Skeletal muscle satellite cell (primary cell): ENCODE measurements around the gene ULBP1.
A peak's percentile ranks its signal among the peaks of the same experiment; 100 is the strongest.
"Not testable (repeated sequence)": the region's sequence is repeated elsewhere in the genome, so short reads cannot be mapped to it uniquely, and the experiment has no call there.

Experiments used
- H3K27me3 ChIP-seq: 2 replicates; pipeline ENCODE4 v1.7.0; 2013; ENCODE audit warnings: low read length; ENCODE audit not compliant: control insufficient read depth, insufficient read depth
- H3K36me3 ChIP-seq: 2 replicates; pipeline ENCODE4 v1.7.0; 2013; ENCODE audit warnings: mild to moderate bottlenecking, control low read depth, low read length; ENCODE audit not compliant: insufficient read depth
- H3K4me1 ChIP-seq: 2 replicates; pipeline ENCODE4 v1.7.0; 2013; ENCODE audit warnings: low read length; ENCODE audit not compliant: control insufficient read depth, insufficient read depth
- H3K4me2 ChIP-seq: 2 replicates; pipeline ENCODE4 v1.7.0; 2013; ENCODE audit warnings: mild to moderate bottlenecking, low read length
- H3K4me3 ChIP-seq: 2 replicates; pipeline ENCODE4 v1.7.0; 2013; ENCODE audit warnings: low read length
- H3K9ac ChIP-seq: 2 replicates; pipeline ENCODE4 v1.7.0; 2013; ENCODE audit warnings: mild to moderate bottlenecking, low read depth, low read length, moderate library complexity
- H3K9me3 ChIP-seq: replicated peaks from 2 replicates; pipeline ENCODE4 v1.7.0; 2013; ENCODE audit warnings: mild to moderate bottlenecking, control low read depth, low read length

ULBP1 gene

DNA sequence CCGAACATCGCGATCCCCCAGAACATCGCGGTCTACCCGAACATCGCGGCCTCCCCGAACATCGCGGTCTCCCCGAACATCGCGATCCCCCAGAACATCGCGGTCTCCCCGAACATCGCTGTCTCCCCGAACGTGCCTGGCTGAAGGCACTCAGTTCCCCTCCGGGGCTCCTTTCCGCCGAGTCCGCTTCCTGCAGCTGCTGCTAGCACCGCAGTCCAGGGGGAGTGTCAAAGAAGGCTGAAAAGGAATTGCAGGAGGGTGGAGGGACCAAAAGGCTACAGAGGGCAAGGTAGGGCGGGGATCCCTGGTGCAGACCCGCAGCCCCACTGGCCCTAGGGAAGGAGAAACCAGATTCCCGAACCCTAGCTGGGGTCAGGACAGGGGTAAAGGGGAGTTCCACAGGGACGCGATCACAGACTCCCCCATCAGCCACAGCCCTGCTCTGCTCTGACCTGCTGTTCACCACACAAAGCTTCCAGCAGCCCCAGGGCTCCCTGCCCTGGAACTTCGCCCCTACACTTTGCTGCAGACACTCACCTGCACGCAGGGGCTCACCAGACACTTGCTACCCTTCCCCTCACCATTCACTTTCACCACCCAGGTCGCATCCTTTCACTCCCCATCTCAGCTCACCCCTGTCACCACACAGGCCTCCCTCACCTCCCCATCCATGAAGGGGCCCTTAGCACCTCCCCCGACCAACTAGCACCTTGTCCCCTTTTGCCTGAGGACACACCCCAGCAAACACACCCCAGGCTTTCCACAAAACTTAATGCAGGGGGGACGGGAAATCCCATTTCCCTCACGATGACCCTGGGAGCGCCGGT, 1.7 kb downstream of the ULBP1 start:
- peak overlapping the region; percentile 87 for H3K9ac ChIP-seq
- peak overlapping the region; percentile 99 for H3K4me2 ChIP-seq
- H3K4me1 ChIP-seq: peaks cover 25% of the 10 kb centered on the region
- H3K27me3 ChIP-seq: peaks cover 26% of the 10 kb centered on the region
- H3K4me3 ChIP-seq: peak overlapping the region; percentile 85
- no peaks in the 10 kb centered on the region for H3K9me3 ChIP-seq
- H3K36me3 ChIP-seq: no peaks in the 10 kb centered on the region

DNA sequence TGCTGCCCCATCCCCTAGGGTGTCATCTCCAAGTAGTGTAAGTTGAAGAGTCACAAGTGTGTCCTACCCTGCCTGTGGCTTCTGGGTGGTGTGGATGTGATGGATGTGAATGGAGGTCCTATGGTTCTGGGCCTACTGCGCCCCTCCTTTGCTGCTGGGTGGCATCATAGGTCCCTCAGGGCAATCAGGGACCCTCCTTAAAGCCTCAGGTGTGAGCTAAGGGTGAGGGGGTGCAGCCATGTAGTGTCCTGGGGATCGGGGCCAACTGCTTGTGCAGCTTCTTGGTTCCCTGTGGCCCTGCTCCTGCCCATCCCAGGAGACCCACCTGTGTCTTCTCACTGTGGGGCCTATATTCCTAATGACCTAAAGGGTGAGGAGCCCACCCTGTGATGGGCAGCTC, 2.6 kb downstream of the ULBP1 start:
- H3K27me3 ChIP-seq: peaks cover 22% of the 10 kb centered on the region

DNA sequence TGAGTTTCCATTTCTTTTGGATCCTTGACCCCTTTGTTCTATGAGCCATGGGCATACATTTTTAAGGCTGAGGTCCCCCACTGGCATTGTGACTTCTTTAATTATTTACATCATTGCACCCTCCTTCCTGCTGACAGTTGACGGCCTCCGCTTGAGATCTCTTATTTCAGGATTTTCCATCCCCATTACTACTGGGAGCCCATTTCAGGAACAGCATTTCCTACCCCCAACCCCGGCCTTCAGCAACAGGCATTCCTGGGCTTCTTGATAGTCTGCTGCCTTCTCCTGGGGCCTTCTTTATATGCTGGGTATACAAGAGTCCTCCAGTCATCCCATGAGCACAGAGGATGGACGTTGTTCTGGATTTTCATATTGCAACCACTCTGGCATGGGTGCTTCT, 3.8 kb downstream of the ULBP1 start:
- no peaks in the 10 kb centered on the region for H3K36me3 ChIP-seq
- no peaks in the 10 kb centered on the region for H3K9me3 ChIP-seq
- H3K4me3 ChIP-seq: no peak overlapping the region
- peaks cover 25% of the 10 kb centered on the region for H3K4me1 ChIP-seq
- peaks cover 22% of the 10 kb centered on the region for H3K27me3 ChIP-seq
- H3K4me2 ChIP-seq: no peak overlapping the region
- no peak overlapping the region for H3K9ac ChIP-seq

More for the DNA sequence above, 2.6 kb downstream of the ULBP1 start:
- peaks cover 25% of the 10 kb centered on the region for H3K4me1 ChIP-seq
- H3K9me3 ChIP-seq, H3K4me2 ChIP-seq, H3K4me3 ChIP-seq, H3K36me3 ChIP-seq, H3K9ac ChIP-seq: not testable (repeated sequence)

DNA sequence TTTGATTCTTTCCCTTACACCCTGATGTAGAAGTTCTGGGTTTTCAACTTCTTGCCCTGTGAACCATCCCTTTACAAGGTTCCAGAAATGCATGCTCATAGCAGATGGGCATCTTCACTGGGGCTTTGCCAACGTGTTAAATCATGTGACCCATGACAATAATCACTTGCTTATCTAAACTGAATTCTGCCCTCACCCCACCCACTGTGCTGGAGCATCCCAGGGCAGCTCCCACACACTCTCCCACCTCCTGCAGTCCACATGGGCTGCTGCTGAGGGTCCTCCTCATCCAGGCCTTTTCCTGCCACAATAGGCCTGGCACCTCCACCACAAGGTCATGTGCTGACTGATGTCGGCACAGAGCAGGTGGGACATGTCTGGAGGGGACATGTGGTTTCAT, 4.3 kb downstream of the ULBP1 start:
- Histone ChIP-seq H3K27me3 (peaks cover 22% of the 10 kb centered on the region), H3K4me1 (peaks cover 21% of the 10 kb centered on the region)
- not testable (repeated sequence) for H3K4me3 ChIP-seq, H3K9ac ChIP-seq, H3K36me3 ChIP-seq, H3K9me3 ChIP-seq, H3K4me2 ChIP-seq

GRCh38 chr6:149968909-149969308, 5.2 kb downstream of the ULBP1 start:
- peaks cover 23% of the 10 kb centered on the region for H3K27me3 ChIP-seq
- H3K4me3 ChIP-seq, H3K4me2 ChIP-seq, H3K9me3 ChIP-seq, H3K36me3 ChIP-seq, H3K9ac ChIP-seq: not testable (repeated sequence)
- H3K4me1 ChIP-seq: peaks cover 12% of the 10 kb centered on the region

DNA sequence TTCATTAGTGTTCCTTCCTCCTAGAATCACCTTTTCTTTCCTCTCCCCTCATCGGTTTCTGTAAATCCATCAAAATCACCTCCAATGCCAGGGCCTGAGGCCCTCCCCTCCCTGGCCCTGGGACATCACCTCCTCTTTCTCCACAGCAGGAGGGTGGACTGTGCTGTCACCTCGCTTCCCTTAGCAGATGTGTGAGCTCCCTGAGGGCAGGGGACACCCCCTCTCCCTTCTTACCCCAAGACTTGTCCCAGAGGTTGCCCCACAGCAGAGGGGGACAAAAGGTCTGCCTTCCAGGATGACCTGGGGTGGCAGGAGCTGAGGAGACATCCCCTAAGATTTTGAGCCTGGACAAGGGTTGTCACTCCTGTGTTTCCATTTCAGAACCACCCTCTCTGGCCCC, 5.9 kb downstream of the ULBP1 start:
- Histone ChIP-seq H3K4me2 (no peak overlapping the region), H3K4me3 (no peak overlapping the region), H3K27me3 (peaks cover 22% of the 10 kb centered on the region)

DNA sequence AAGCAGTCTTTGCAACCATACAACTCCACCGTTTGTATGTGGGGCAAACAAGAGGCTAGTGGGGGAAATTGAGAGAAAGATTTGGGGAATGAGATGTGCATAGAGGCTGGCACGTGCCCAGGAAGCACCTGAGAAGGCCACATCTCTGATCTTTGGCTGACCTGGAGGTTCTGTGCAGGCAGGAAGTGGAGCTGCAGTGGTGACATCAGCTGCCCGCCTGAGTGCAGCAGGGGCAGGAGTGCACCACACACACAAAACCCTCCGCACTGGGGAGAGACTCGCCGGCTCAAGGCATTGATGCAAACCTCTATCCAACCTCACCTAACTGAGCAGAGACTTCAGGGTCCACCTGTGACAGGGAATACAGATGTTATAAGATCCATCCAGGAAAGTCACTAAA, 10.7 kb downstream of the ULBP1 start:
- H3K27me3 ChIP-seq: peaks cover 52% of the 10 kb centered on the region
- not testable (repeated sequence) for H3K9ac ChIP-seq, H3K4me2 ChIP-seq, H3K4me1 ChIP-seq, H3K9me3 ChIP-seq, H3K4me3 ChIP-seq, H3K36me3 ChIP-seq

More for the DNA sequence above, 5.9 kb downstream of the ULBP1 start:
- Histone ChIP-seq H3K4me1 (peaks cover 7% of the 10 kb centered on the region), H3K9me3 (no peaks in the 10 kb centered on the region), H3K9ac (no peak overlapping the region), H3K36me3 (no peaks in the 10 kb centered on the region)

DNA sequence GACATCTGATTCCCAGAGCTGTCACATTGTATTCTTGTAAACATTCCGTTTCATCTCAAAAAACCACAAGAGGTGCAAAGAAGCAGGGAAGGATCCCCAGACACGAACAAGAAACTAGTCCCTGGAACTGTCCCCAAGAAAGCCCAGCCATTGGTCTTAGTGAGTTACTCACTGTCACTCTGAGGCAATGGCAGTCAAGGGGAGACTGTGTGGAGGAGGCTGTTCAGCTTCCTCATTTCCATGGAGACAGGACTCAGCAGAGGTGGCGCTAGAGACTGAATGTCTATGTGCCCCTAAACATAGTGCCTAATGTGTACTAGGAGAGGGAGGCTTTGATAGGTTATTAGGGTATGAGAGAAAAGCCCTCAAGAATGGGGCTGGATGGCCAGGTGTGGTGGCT, 11.1 kb downstream of the ULBP1 start:
- no peak overlapping the region for H3K4me2 ChIP-seq
- no peak overlapping the region for H3K9ac ChIP-seq
- H3K9me3 ChIP-seq: no peaks in the 10 kb centered on the region
- no peaks in the 10 kb centered on the region for H3K36me3 ChIP-seq
- H3K4me3 ChIP-seq: no peak overlapping the region
- peaks cover 53% of the 10 kb centered on the region for H3K27me3 ChIP-seq
- no peaks in the 10 kb centered on the region for H3K4me1 ChIP-seq

GRCh38 chr6:149975400-149975799, 11.7 kb downstream of the ULBP1 start:
- Histone ChIP-seq H3K4me3 (no peak overlapping the region), H3K9ac (no peak overlapping the region), H3K4me1 (no peaks in the 10 kb centered on the region), H3K36me3 (no peaks in the 10 kb centered on the region), H3K27me3 (peaks cover 53% of the 10 kb centered on the region), H3K4me2 (no peak overlapping the region), H3K9me3 (no peaks in the 10 kb centered on the region)

DNA sequence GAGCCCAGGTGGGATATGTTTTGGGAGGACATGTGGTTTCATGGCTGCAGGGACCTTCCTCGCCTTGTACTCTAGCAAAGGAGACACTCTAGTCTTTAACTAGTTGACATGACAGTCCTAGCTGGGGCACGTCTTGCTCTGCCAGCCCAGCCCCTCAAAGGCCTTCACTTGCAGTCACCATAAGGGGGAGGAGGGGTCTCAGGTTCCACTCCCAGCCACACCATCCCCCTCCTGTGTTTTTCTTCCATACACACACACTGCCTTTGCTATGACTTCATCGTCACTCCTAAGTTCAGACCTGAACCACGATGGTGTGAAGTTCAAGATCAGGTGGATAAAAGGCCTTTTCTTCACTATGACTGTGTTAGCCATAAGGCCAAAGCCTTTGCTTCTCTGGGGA, 13.5 kb downstream of the ULBP1 start:
- no peaks in the 10 kb centered on the region for H3K4me1 ChIP-seq
- H3K9ac ChIP-seq: no peak overlapping the region
- peaks cover 61% of the 10 kb centered on the region for H3K27me3 ChIP-seq

DNA sequence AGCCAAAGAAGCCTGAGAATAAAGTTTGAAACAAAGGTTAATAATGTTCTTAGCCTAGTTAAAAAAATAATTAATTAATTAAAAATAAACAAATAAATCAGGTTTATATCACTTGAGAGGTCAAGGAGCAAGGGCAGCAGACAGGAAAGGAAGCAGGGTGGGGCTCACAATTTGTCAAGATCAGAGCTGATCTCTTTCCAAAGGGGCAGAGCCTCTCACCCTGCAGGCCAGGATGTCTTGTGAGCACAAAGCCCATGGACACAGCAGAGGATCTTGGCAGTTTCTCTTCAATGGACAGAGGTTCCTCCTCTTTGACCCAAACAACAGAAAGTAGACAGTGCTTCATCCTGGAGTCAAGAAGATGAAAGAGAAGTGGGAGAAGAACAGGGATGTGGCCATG, 14.9 kb downstream of the ULBP1 start:
- Histone ChIP-seq H3K4me3 (no peak overlapping the region), H3K9ac (no peak overlapping the region), H3K9me3 (no peaks in the 10 kb centered on the region), H3K27me3 (peaks cover 74% of the 10 kb centered on the region), H3K4me1 (no peaks in the 10 kb centered on the region), H3K36me3 (no peaks in the 10 kb centered on the region), H3K4me2 (no peak overlapping the region)

More for the DNA sequence above, 13.5 kb downstream of the ULBP1 start:
- Histone ChIP-seq H3K4me3 (no peak overlapping the region), H3K9me3 (no peaks in the 10 kb centered on the region), H3K36me3 (no peaks in the 10 kb centered on the region), H3K4me2 (no peak overlapping the region)

DNA sequence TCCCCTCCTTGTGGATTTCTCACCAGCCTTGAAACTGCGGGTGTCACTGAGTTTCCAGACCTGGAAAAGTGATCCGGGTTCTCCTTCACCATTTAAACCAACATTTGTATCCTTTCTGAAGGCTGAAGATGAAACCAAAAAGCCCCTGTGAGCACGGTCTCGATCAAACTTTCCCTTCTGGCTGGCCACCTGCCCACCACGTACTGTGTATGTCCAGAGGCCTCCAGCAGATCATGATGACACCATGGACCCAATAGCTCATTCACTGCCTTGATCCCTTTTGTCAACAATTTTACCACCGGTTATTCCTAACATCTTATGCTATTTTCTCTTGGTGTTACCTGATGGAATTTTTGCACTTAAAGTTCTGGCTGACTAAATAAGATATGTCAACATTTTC, 15.6 kb downstream of the ULBP1 start:
- Histone ChIP-seq H3K4me2 (no peak overlapping the region), H3K9me3 (no peaks in the 10 kb centered on the region), H3K4me3 (no peak overlapping the region), H3K4me1 (no peaks in the 10 kb centered on the region), H3K27me3 (peaks cover 69% of the 10 kb centered on the region), H3K36me3 (no peaks in the 10 kb centered on the region), H3K9ac (no peak overlapping the region)
